GM23338 (cell line): ENCODE measurements around the gene ART1. TPM values are rescaled to one million over a fixed set of nuclear protein-coding genes. Genes with fewer than 3 reads are reported as not detected.

ENCODE experiments used
- ATAC-seq: fragments of 200-7000 bp; cut with Tn5 transposase; 3 replicates; pipeline ENCODE4 v1.9.1; 2020
- DNase-seq: peaks from one replicate; pipeline ENCODE4 v3.0.0-alpha.2; 2015; ENCODE audit warnings: low spot score
- H2AFZ ChIP-seq: fragments of 200-600 bp; sonication (generic); 2 replicates; pipeline ENCODE4 v1.8.0; 2016; ENCODE audit warnings: antibody characterized with exemption, mild to moderate bottlenecking, moderate library complexity
- H3F3A ChIP-seq: fragments of 200-600 bp; sonication (generic); replicated peaks from 2 replicates; pipeline ENCODE4 v1.8.0; 2017; ENCODE audit warnings: antibody characterized with exemption, mixed run types, low read depth
- H3K27ac ChIP-seq: fragments of 200-600 bp; sonication (generic); 2 replicates; pipeline ENCODE4 v1.6.1; 2016; ENCODE audit warnings: low read depth
- H3K27me3 ChIP-seq: fragments of 200-600 bp; sonication (generic); 2 replicates; pipeline ENCODE4 v1.8.0; 2016; ENCODE audit warnings: mild to moderate bottlenecking, mixed run types, moderate library complexity; ENCODE audit not compliant: insufficient read depth
- H3K36me3 ChIP-seq: fragments of 200-600 bp; sonication (generic); 2 replicates; pipeline ENCODE4 v1.8.0; 2016; ENCODE audit warnings: mild to moderate bottlenecking; ENCODE audit not compliant: insufficient read depth
- H3K4me1 ChIP-seq: fragments of 200-600 bp; sonication (generic); 2 replicates; pipeline ENCODE4 v1.8.0; 2016; ENCODE audit warnings: mild to moderate bottlenecking, moderate library complexity; ENCODE audit not compliant: insufficient read depth
- H3K4me2 ChIP-seq: fragments of 200-600 bp; sonication (generic); 2 replicates; pipeline ENCODE4 v1.7.1; 2017; ENCODE audit warnings: mixed run types
- H3K4me3 ChIP-seq: fragments of 200-600 bp; sonication (generic); 2 replicates; pipeline ENCODE4 v1.6.1; 2016; ENCODE audit warnings: mixed run types
- H3K79me2 ChIP-seq: fragments of 200-600 bp; sonication (generic); replicated peaks from 2 replicates; pipeline ENCODE4 v1.8.0; 2017; ENCODE audit warnings: mild to moderate bottlenecking; ENCODE audit not compliant: insufficient read depth
- H3K9me2 ChIP-seq: fragments of 200-600 bp; sonication (generic); 2 replicates; pipeline ENCODE4 v1.8.0; 2017; ENCODE audit not compliant: insufficient read depth
- H4K20me1 ChIP-seq: fragments of 200-600 bp; sonication (generic); replicated peaks from 2 replicates; pipeline ENCODE4 v1.8.0; 2017; ENCODE audit warnings: mild to moderate bottlenecking; ENCODE audit not compliant: insufficient read depth
- H3K27ac Mint-ChIP-seq: 2 replicates; pipeline ENCODE4 v1.8.0; 2020; ENCODE audit warnings: inconsistent platforms, mild to moderate bottlenecking, moderate library complexity, mixed read lengths
- H3K27me3 Mint-ChIP-seq: 3 replicates; pipeline ENCODE4 v1.8.0; 2022; ENCODE audit warnings: low read depth, mild to moderate bottlenecking, moderate library complexity, mixed read lengths, inconsistent platforms; ENCODE audit not compliant: insufficient read depth, poor library complexity
- H3K36me3 Mint-ChIP-seq: 3 replicates; pipeline ENCODE4 v1.8.0; 2021; ENCODE audit warnings: low read depth, mild to moderate bottlenecking, inconsistent platforms, moderate library complexity, mixed read lengths
- H3K4me1 Mint-ChIP-seq: 3 replicates; pipeline ENCODE4 v1.8.0; 2020; ENCODE audit warnings: mild to moderate bottlenecking, inconsistent platforms, mixed read lengths
- H3K4me3 Mint-ChIP-seq: 3 replicates; pipeline ENCODE4 v1.8.0; 2021; ENCODE audit warnings: moderate library complexity, mild to moderate bottlenecking, inconsistent platforms, mixed read lengths
- H3K9me3 Mint-ChIP-seq: 3 replicates; pipeline ENCODE4 v1.8.0; 2020; ENCODE audit warnings: moderate library complexity, mild to moderate bottlenecking, inconsistent platforms, mixed read lengths
- CREB1 ChIP-seq: fragments of 250-450 bp; sonication (Bioruptor Pico); IDR thresholded peaks from 2 replicates; pipeline ENCODE4 v1.5.0; 2020; ENCODE audit warnings: low read depth, mild to moderate bottlenecking, moderate library complexity
- CTCF ChIP-seq, 2 experiments: fragments of 200-600 bp in 1 of 2; sonication (generic) in 1 of 2; conservative IDR thresholded peaks; 2 replicates each; pipeline versions ENCODE4 v1.5.1 to v1.6.1; 2016 to 2017; ENCODE audit warnings: antibody characterized with exemption in 2 of 2, low read depth in 2 of 2, mild to moderate bottlenecking in 2 of 2, moderate library complexity in 1 of 2
- EZH2 ChIP-seq: fragments of 200-600 bp; sonication (generic); IDR thresholded peaks from one replicate; pipeline ENCODE4 v1.8.0; 2017; ENCODE audit warnings: antibody characterized with exemption, mild to moderate bottlenecking, low read depth; ENCODE audit not compliant: unreplicated experiment
- EZH2phosphoT487 ChIP-seq: fragments of 200-600 bp; sonication (generic); IDR thresholded peaks from one replicate; pipeline ENCODE4 v1.8.1; 2018; ENCODE audit warnings: antibody characterized with exemption; ENCODE audit not compliant: unreplicated experiment
- JUNB ChIP-seq: IDR thresholded peaks from one replicate; pipeline ENCODE4 v1.6.1; 2016; ENCODE audit warnings: antibody characterized with exemption; ENCODE audit not compliant: unreplicated experiment
- REST ChIP-seq: IDR thresholded peaks from one replicate; pipeline ENCODE4 v1.6.1; 2018; ENCODE audit warnings: antibody characterized with exemption; ENCODE audit not compliant: unreplicated experiment
- STAT1 ChIP-seq: IDR thresholded peaks from one replicate; pipeline ENCODE4 v1.6.1; 2016; ENCODE audit warnings: antibody characterized with exemption; ENCODE audit not compliant: unreplicated experiment
- ZNF114 ChIP-seq: fragments of 250-450 bp; sonication (Bioruptor Pico); IDR thresholded peaks from 2 replicates; pipeline ENCODE4 v1.5.0; 2020; ENCODE audit warnings: mild to moderate bottlenecking, moderate library complexity
- ZNF331 ChIP-seq: fragments of 250-450 bp; sonication (Bioruptor Pico); IDR thresholded peaks from 2 replicates; pipeline ENCODE4 v1.5.0; 2020; ENCODE audit warnings: low read depth, mild to moderate bottlenecking, moderate library complexity
- ZNF462 ChIP-seq: fragments of 250-450 bp; sonication (Bioruptor Pico); IDR thresholded peaks from 2 replicates; pipeline ENCODE4 v1.5.0; 2020; ENCODE audit warnings: mild to moderate bottlenecking, moderate library complexity
- polyA plus RNA-seq: library from polyadenylated mRNA; unstranded; fragments of >200 nt; fragmentation: Nextera tagmentation; extraction: Ambion mirVana; gene quantifications from 2 replicates; pipeline ENCODE4 v1.2.1, GENCODE V29; 2016
- total RNA-seq: library from RNA; depleted of rRNA; stranded (reverse); fragments of >200 nt; shearing (Covaris generic); gene quantifications from 2 replicates; pipeline ENCODE4 v1.2.3, GENCODE V29; 2014

Gene ART1
- total and polyA plus RNA-seq, 2 experiments from 2014 or later, result not detected

DNA sequence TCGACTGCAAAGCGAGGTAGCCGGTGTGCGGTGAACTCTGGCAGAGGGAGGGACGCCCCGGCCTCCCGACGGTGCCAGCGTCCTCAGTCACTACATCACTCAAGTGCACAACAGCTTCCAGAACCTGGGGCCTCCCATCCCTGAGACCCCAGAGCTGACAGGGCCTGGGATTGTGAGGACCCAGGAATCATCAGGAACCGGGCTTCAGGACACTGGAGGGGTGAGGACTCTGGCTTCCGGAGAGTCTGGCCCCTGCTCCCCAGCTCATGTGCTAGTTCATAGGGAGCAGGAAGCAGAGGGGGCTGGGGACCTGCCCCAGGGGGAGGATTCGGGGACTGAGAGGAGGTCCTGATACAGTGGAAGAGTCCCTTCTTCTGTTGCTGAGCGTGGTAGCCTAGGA, 7.7 kb upstream of the ART1 start (continued):
- TF ChIP-seq ZNF462 (CRISPR knock-in tag) (no peak), JUNB (no peak), REST (no peak)

DNA sequence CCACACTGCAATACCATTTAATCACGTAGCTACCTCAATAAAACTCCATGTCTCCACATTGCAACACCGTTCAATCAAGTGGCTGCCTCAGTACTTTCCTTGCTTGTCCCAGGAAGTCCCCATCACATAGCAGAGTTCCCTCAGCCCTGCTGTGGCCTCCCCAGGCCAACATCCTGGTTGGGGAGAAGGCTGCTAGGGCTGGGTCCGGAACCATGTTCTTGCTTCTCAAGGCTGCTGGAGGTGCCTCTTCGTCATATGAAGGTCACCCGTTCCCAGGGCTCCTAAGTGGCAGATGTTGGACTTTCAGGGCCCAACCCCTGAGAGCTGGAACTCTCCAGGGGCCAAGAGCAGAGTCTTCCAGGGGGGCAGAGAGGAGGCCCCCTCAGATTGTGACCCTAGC, 6.4 kb upstream of the ART1 start:
- H3K4me3 ChIP-seq, result no peak overlapping the region
- H2AFZ ChIP-seq, result no peak overlapping the region
- H3K27ac ChIP-seq, result no peak overlapping the region
- H3K4me2 ChIP-seq, result no peak overlapping the region
- H3K9me2 ChIP-seq, result no peaks in the 10 kb centered on the region
- DNase-seq (no peak), ATAC-seq (no peak)
- peaks cover 7% of the 10 kb centered on the region; the same call in 2 of the 3 replicates for H3K36me3 Mint-ChIP-seq
- H3K79me2 ChIP-seq, result no peaks in the 10 kb centered on the region
- peaks cover 8% of the 10 kb centered on the region; the same call in 2 of the 3 replicates for H3K4me1 Mint-ChIP-seq
- peaks cover 4% of the 10 kb centered on the region; the same call in 2 of the 3 replicates for H3K9me3 Mint-ChIP-seq
- H3F3A ChIP-seq, result peaks cover 12% of the 10 kb centered on the region; the same call in 1 of the 2 replicates
- H3K27me3 ChIP-seq, result peaks cover 8% of the 10 kb centered on the region; the same call in 1 of the 2 replicates
- H3K27me3 Mint-ChIP-seq, result peaks cover 33% of the 10 kb centered on the region
- no peaks in the 10 kb centered on the region for H3K36me3 ChIP-seq
- H4K20me1 ChIP-seq, result no peaks in the 10 kb centered on the region
- no peak overlapping the region for H3K27ac Mint-ChIP-seq
- H3K4me1 ChIP-seq, result no peaks in the 10 kb centered on the region; the same call in 1 of the 2 replicates
- H3K4me3 Mint-ChIP-seq, result no peak overlapping the region
- TF ChIP-seq EZH2 (no peak), REST (no peak), EZH2phosphoT487 (no peak), CREB1 (CRISPR knock-in tag) (no peak), ZNF331 (CRISPR knock-in tag) (no peak), STAT1 (no peak), CTCF (conservative IDR thresholded peaks at IDR 0.05; ENCODE audit: low read depth in 2 of 2) (no peak), ZNF114 (CRISPR knock-in tag) (no peak)
